Stimulated activated CD8-positive, alpha-beta memory T cell treated with anti-CD3 and anti-CD28 coated beads, Interleukin-15, amount 100 ng/mL, for 48 hours (primary cell): Measurements from ENCODE around the gene DMPK.
"Not testable (repeated sequence)": the region's sequence is repeated elsewhere in the genome, so short reads cannot be mapped to it uniquely, and the experiment has no call there.

Experiments used
- DNase-seq, 2 donors: peaks; one replicate each; pipeline ENCODE4 v3.0.0-alpha.2; 2020; ENCODE audit warnings: low read depth in 2 of 2

Gene DMPK

GRCh38 chr19:45815481-45816216 is 33.4 kb upstream of the DMPK start:
- DNase-seq = no peak

DNA sequence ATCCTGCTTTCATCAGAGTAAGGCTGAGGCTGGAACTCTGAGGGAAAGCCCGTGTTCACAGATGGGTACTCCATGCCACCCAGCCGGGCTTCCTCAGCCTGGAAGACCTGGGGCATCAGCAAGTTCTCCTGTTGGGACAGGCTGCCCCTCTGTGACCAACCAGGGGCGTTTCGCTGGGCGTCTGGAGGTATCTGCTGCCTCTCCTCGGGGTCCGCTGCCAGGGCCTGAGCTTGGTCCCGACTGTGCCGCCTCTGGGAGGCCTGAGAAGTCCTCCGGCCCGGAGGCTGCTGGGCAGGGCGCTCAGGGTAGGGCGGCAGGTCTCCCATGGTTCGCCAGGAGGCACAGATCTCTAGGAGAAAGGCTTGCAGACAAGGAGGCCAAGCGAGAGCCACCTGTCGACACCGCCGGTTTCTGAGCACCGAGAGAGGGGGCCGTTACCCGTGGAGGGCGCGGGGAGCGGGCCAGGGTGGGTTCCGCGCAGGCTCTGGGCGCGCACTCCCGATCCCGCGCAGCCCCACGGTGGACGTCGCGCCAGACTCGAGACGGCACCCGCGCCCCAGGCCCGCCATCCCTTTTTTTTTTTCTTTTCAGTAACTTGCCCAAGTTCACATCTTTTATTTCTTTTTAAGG is 32.7 kb upstream of the DMPK start, which contains the start of gene RSPH6A:
TSS of gene RSPH6A (minus strand) at position 458 of the 630 bp plus-strand sequence. CDS start at position 326, 132 bp downstream.
- no peak for DNase-seq

- DNase-seq = no peak
These were observed 32.0 kb upstream of the DMPK start for GRCh38 chr19:45814166-45814780.

DNA sequence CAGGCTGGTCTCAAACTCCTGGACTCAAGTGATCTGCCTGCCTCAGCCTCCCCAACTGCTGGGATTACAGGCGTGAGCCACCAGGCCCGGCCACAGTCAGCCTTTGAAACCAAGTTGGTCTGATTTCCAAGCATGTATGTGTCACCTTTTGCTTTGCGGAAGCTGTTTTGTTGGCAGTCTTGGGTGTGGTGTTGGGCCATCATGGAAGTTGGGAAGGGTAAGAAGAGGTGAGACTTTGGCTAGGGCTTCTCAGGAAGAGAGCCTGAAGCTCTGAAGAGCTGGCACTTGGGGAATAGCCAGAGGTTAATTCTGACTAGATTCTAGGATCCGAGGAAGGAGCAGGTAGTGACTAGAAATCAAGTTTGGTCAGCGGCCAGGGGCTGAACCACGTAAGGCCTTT is 30.0 kb upstream of the DMPK start:
- no peak for DNase-seq

- no peak for DNase-seq
These were observed 27.4 kb upstream of the DMPK start for GRCh38 chr19:45809643-45810159.

- DNase-seq = no peak
These were observed 23.4 kb upstream of the DMPK start for GRCh38 chr19:45805719-45806118.

- no peak for DNase-seq
These were observed 22.6 kb upstream of the DMPK start for GRCh38 chr19:45804959-45805230.

DNA sequence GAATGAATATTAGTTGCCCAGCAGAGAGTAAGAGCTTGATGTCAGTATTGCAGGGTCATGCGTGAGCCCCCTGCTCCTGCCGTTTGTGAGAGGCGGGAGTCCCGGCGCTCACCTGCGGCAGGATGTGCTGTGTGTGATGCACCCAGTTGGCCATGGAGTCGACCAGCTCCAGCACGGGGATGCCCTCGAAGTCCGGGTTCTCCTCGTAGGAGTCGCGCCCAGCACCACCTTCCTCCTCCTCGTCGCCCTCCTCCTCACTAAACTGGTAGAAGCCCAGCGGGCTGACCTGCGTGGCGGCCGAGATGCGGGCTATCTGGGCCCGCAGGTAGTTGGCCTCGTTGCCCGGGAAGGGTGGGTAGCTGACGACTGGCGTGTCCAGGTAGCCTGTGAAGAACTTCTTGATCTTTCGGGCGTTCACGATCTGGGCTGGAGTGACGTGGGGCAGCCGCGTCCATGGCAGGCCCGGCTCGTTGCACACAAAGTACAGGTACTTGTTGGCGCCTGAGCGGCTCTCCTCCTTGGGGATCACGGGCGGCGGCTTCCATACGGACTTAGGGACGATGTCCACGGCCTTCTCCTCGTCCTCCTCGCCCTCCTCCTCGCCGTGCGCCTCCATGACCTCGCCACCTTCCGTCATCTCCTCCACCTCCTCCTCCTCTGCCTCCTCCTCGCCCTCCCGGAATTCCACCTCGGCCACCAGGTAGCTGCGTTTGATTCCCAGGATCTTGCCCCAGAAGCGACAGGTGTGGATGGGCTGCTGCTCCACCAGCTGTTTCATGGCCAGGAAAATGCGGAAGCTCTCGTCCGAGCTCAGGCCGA is 22.1 kb upstream of the DMPK start:
- no peak for DNase-seq

GRCh38 chr19:45801603-45802175 is 19.4 kb upstream of the DMPK start:
- DNase-seq = no peak

DNA sequence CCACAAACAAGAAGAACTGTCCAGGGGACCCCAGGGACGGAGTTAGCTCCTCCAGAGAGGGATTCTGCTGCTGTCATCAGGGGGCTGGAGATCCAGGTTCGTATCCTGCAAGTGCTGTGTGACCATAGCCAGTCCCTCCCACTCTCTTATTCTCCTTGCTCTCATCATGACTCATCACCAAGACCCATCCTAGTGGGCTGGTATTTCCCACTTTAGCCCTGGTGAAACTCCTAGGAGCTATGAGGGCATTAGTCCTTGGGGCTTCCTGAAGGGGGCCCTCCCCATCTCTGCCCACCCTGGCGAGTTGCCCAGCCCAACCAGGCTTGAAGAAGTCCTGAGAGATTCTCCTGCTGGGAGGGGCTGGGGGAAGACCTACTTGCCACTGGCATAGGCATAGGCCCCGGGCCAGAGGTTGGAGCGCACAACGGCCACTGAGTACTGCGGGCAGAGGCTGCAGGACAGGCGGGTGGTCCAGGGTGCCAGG is 17.8 kb upstream of the DMPK start:
- no peak for DNase-seq

DNA sequence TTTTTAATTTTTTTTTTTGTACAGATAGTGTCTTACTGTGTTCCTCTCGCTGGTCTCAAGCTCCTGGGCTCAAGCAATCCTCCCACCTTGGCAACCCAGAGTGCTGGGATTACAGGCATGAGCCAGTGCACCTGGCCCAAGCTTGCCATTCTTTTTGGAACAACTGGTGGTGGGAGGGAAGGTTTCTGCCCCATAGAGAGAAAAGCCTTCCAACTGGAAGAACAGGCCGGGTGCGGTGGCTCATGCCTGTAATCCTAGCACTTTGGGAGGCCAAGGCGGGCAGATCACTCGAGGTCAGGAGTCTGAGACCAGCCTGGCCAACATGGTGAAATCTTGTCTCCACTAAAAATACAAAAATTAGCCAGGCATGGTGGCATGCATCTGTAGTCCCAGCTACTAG is 17.3 kb upstream of the DMPK start:
- not testable (repeated sequence) for DNase-seq

DNA sequence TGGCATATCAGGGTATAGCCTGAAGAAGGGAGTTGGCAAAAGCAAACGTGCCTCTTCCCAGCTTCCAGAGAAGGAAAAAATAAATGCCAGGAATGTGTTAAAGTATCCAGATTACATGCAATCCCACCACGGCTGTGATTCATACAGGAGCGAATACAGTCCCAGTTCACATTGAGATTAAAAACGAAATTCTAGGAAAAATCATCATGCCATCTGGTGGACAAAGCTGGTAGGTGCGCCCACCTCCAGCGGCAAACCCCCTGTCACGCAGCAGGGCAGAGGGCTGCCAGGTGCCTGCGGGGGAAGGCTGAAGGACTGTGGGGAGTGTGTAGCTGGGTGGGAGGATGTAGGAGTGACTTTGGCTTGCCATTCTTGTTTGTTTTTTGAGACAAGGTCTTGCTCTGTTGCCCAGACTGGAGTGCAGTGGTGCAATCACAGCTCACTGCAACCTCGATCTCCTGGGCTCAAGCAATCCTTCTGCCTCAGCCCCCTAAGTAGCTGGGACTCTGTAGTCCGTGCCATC is 16.8 kb upstream of the DMPK start:
- DNase-seq = peak in 1 of 2 donors; percentile 12

- DNase-seq = no peak
These were observed 12.3 kb upstream of the DMPK start for GRCh38 chr19:45794627-45795026.

DNA sequence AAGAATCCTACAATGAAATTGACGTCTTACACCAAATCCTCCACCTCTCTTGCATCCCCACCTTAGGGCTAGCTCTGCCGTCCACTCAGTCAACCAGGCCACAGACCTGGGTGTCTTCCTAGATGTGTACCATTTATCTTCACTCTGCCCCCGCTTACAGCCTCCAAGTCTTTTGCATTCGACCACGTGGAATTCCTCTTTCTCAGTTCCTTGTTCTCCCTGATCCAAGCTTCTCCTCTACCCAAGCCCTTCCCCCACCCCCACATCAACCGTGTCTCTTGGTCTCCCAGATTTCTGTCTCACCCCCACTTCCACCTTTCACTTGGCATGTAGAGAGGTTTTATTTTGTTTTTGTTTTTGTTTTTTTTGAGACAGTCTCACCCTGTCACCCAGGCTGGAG is 11.6 kb upstream of the DMPK start:
- no peak for DNase-seq

DNA sequence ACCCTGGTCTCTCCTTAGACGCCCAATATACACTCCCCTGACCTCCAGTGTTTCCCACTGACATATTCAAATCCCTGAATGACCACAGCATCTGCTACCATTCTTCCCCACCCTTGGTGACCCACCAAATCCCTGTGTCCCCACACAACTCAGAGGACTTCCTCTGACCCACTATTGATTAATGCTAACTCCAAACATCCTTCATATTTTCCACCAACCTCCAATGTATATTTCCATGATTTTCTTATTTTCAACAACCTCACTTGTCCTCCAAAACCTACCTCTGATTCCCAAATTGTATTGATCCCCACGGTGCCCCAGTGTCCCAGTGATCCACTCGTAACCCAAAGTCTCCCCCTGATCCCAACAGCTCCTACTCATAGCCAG is 10.9 kb upstream of the DMPK start:
- DNase-seq = no peak

DNA sequence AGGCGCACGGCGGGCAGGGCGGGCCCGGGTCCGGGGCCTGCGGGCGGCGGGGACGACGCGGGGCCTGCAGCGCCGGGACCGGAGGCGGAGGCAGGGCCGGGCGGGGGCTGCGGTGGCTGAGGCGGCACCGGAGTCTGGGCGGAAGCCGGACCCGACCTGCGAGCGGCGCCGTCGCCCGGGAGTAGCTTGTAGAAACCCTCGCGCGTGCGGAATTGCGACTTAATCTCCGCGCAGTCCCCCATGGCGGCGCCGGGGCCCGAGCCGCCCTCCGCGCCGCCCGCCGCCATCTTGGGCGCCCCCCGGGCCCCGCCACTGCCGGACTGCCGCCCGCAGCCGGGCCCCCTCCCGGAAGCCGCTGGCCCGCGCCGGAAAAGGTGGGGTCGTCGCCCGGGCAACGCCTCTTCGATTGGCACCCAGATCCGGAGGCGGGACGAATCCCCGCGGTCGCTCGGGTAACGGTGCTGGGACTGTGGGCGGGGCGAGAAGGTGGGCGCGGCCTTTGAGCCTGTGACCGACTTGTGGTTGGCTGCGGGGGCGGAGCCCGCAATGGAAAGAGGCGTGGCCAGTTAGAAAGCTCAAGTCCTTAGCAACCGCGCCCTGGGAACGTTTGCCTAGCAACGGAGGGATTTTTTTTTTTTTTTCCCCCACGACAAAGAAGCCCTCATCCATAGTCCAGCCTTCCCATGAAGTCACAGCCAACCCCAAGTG is 10.3 kb upstream of the DMPK start, which contains the start of gene DMWD:
TSS of gene DMWD (minus strand) at position 376 of the 708 bp plus-strand sequence. CDS start at position 287, 89 bp downstream.
- peak; percentile 99 for DNase-seq

DNA sequence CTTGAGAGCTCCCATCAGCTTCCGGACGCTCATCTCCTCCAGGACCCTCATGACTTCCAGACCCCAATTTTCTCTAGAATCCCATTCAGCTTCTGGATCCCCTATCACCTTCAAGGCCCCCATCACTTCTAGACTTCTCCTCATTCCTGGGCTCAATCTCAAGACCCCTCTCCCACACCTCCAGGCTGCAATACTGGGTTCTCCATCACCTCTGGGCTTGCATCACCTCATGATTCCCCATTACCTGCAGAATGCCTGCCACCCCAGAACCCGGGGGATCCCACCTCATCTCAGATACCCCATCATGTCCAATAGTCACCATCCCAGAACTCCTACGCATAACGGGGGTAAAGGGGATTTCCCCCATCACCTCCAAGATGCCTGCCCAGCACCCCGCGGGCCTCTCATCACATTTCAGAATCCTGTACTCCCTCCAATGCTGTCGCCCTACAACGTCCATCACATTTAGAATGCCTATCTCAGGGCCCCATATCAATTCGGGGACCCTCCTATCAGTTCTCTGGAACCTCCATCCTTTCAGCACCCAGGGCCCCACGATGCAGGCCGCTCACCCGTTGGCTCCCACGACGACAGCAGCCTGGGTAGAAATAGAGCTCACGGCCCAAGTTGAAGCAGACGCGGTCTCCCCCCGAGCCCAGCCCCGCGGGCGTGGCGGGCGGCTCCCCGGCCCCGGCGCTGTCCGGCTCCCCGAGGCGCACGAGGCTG is 9.6 kb upstream of the DMPK start:
- DNase-seq = no peak

- DNase-seq = no peak
These were observed 8.7 kb upstream of the DMPK start for GRCh38 chr19:45790942-45791341.

DNA sequence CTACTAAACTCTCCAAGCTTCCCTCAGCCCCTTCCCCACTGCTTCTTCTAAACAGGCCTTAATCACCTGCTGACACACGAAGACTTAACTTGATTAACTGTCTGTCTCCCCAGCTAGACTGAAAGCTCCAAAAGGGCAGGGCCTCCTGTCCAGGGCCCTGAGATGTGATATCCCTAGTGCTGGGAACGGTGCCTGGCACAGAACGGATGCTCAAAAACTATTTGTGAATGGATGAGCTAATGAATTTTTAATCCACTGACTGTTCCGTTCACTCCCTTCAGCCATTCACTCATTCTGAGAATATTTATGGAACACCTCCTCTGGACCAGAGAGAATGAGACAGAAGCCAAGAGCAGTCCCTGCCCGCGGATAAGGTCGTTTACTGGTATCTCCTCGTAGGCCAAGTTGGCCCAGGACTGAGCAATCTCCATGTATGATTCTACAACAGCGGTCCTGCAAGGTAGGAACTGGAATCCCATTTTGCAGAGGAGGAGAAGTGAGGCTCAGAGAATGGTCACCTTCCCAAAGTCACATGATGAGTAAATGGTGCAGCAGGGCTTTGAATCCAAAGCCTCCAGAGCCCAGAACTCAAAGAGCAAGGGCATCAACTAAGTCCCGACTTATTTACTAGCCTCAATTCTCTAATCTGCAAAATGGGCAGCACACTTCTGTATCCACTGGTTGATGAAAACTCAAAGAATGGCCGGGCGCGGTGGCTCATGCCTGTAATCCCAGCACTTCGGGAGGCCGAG is 6.9 kb upstream of the DMPK start:
- no peak for DNase-seq
